Measurements from ENCODE around the gene ETS1.

The ETS1 gene

DNA sequence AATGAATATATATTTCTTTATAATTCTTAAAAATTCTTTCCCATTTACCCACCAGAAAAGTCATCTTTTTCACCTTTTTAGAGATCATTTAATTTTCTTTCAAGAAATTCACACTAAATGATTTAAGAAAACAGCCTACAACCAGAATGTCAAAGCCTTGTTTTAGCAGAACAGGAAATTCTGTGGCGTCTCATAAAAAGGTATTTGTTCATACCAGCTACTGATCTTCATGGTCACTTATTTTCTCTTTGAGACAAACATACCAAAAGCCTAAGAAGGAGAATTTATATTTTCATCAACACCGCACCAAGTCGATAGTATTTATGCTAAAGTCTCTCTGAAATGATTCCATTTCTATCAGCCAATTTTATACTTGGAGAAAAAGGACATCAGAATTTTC lies 105.3 kb downstream of the ETS1 start:
- Histone ChIP-seq H3K27ac (peak overlapping the region in 7 of 11 experiments; percentile 3 to 43 (median 26); a peak in 6 of 22 replicates), H3K27me3 (no peaks in the 10 kb centered on the region), H3K9me3 (replicated peaks in 1 of 11) (peaks cover 0 to 38% (median 25%) of the 10 kb centered on the region in 11 experiments; a peak in 14 of 22 replicates), H3K9ac (no peak overlapping the region), H4K20me1 (peaks cover 0 to 27% (median 7%) of the 10 kb centered on the region in 11 experiments; a peak in 9 of 22 replicates), H3K4me2 (peak overlapping the region in 7 of 11 experiments; percentile 15 to 79 (median 52); a peak in 13 of 22 replicates), H3K36me3 (peaks cover 75 to 99% (median 98%) of the 10 kb centered on the region in 11 experiments), H3K4me3 (no peak overlapping the region), H3K4me1 (peaks cover 0 to 85% (median 35%) of the 10 kb centered on the region in 10 experiments; a peak in 15 of 20 replicates)
- no peak for TF ChIP-seq Cebpa-rat (IDR thresholded peaks at IDR 0.05)

DNA sequence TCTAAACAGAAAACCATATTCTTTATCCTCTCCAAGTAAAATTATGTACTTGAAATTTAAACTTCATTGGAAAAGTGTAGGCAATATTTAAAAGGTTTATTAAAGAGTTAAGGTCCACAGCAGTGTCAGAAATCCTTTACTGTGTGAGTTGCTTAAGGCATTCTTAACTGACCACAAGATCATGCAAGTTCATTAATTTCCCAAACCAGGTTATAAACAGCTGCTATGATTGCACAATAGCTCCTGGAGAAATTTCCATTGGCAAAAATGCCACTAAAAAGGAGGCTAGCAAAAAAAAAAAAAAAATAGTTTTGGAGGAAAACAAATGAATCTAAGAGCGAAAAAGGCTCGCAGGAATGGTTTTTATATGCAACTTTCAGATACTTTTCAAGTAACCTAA lies 106.2 kb downstream of the ETS1 start:
- Histone ChIP-seq H4K20me1 (peaks cover 0 to 36% (median 14%) of the 10 kb centered on the region in 11 experiments; a peak in 11 of 22 replicates), H3K4me3 (no peak overlapping the region), H3K4me2 (peak overlapping the region in 6 of 11 experiments; percentile 28 to 79 (median 42); a peak in 9 of 22 replicates), H3K27ac (peak overlapping the region in 2 of 11 experiments; percentile 4 to 7; a peak in 2 of 22 replicates), H3K9me3 (replicated peaks in 1 of 11) (peaks cover 0 to 38% (median 25%) of the 10 kb centered on the region in 11 experiments; a peak in 14 of 22 replicates), H3K27me3 (no peaks in the 10 kb centered on the region), H3K36me3 (peaks cover 75 to 99% (median 98%) of the 10 kb centered on the region in 11 experiments), H3K4me1 (peaks cover 0 to 75% (median 35%) of the 10 kb centered on the region in 10 experiments; a peak in 15 of 20 replicates), H3K9ac (no peak overlapping the region)
- peak in 7 of 11 experiments; percentile 14 to 72 (median 54); a peak in 9 of 22 replicates for TF ChIP-seq Cebpa-rat (IDR thresholded peaks at IDR 0.05)

DNA sequence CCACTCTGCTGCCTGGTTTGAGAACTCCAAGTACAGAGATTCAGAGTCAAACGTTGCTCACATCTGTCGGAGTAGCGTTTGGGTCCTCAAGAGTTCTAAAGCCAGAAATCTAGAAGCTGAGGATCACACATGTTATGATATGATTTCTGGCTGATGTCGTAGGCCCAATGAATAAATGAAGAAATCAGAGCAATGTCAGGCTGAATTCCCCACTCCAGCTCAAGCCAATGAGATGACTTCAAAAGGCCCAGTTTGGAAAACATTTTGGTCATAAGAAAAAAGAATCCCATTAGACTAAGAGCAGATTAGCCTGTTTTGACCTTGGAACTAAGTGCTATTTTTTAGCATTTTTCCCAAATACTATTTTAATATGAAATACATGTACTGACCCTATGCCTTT lies 106.7 kb downstream of the ETS1 start:
- Histone ChIP-seq H3K9ac (no peak overlapping the region), H3K27me3 (no peaks in the 10 kb centered on the region), H3K36me3 (peaks cover 75 to 99% (median 98%) of the 10 kb centered on the region in 11 experiments), H4K20me1 (peaks cover 0 to 41% (median 19%) of the 10 kb centered on the region in 11 experiments; a peak in 11 of 22 replicates), H3K4me1 (peaks cover 0 to 71% (median 35%) of the 10 kb centered on the region in 10 experiments; a peak in 15 of 20 replicates), H3K9me3 (replicated peaks in 1 of 11) (peaks cover 0 to 38% (median 25%) of the 10 kb centered on the region in 11 experiments; a peak in 14 of 22 replicates), H3K4me2 (peak overlapping the region in 3 of 11 experiments; percentile 29 to 79 (median 69); a peak in 5 of 22 replicates), H3K27ac (peak overlapping the region in 5 of 11 experiments; percentile 7 to 29 (median 17); a peak in 5 of 22 replicates), H3K4me3 (no peak overlapping the region)
- no peak for TF ChIP-seq Cebpa-rat (IDR thresholded peaks at IDR 0.05)

DNA sequence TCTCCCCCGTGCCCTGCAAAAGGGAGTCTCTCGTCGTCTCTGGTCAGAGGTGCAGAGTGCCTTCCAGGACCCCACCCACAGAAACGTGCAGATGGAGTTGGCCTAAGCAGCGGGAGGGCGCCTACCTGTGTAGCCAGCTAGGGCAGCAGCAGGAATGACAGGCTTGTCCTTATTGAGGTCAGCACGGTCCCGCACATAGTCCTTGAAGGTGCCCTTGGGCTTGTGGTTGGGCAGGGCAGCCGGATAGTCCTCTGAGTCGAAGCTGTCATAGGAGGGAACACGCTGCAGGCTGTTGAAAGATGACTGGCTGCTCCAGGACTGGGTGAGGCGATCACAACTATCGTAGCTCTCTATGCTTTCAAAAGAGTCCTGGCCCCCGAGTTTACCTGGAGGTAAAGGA lies 107.3 kb downstream of the ETS1 start:
- Histone ChIP-seq H3K4me3 (no peak overlapping the region), H3K27me3 (no peaks in the 10 kb centered on the region), H3K4me2 (peak overlapping the region in 1 of 11 experiments; percentile 79; a peak in 1 of 22 replicates), H3K27ac (peak overlapping the region in 3 of 11 experiments; percentile 13 to 18 (median 17); a peak in 2 of 22 replicates), H3K9ac (no peak overlapping the region), H3K9me3 (replicated peaks in 1 of 11) (peaks cover 0 to 35% (median 25%) of the 10 kb centered on the region in 11 experiments; a peak in 14 of 22 replicates), H3K4me1 (peaks cover 0 to 70% (median 35%) of the 10 kb centered on the region in 10 experiments; a peak in 15 of 20 replicates), H3K36me3 (peaks cover 70 to 98% (median 98%) of the 10 kb centered on the region in 11 experiments), H4K20me1 (peaks cover 0 to 45% (median 19%) of the 10 kb centered on the region in 11 experiments; a peak in 12 of 22 replicates)
- no peak for TF ChIP-seq Cebpa-rat (IDR thresholded peaks at IDR 0.05)

DNA sequence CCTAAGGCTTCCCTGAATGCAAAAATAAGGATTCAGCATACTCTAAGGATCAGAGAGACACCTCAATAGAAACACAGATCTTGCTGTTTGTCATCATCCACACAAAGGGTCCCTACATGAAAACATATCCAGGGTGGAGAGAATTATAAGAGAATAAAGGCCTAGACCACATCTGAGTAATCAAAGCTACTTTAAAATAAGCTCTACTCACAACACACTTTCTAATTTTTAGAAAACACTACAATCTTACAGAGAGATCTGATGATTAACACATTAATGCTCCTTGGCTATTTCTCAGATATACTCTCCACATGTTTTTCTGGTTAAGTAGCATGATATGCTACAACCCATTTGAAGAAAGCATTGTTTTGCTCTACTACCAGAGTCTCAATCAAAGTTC lies 108.2 kb downstream of the ETS1 start:
- TF ChIP-seq Cebpa-rat (IDR thresholded peaks at IDR 0.05) = no peak
- Histone ChIP-seq H3K4me2 (peak overlapping the region in 2 of 11 experiments; percentile 5 to 17; a peak in 1 of 22 replicates), H3K4me3 (no peak overlapping the region), H3K36me3 (peaks cover 68 to 98% (median 98%) of the 10 kb centered on the region in 11 experiments), H3K27ac (no peak overlapping the region), H3K9me3 (replicated peaks in 1 of 11) (peaks cover 0 to 29% (median 21%) of the 10 kb centered on the region in 11 experiments; a peak in 14 of 22 replicates), H3K27me3 (no peaks in the 10 kb centered on the region), H3K4me1 (peaks cover 0 to 69% (median 34%) of the 10 kb centered on the region in 10 experiments; a peak in 15 of 20 replicates), H3K9ac (no peak overlapping the region), H4K20me1 (peaks cover 0 to 54% (median 23%) of the 10 kb centered on the region in 11 experiments; a peak in 15 of 22 replicates)

DNA sequence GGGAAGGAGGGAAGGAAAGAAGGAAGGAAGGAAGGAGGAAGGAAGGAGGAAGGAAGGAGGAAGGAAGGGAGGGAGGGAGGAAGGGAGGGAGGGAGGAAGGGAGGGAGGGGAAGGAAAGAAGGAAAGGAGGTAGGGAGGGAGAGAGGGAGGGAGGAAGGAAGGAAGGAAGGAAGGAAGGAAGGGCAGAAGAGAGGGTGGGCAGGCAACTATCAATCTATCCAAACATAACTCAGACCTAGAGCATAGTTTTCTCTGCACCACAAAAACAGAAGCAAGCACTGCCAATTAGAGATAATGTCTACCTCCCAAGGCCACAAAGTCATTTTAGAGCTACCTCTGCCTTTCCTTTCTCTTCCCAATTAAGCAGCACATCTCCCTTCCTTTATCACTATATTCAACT lies 109.1 kb downstream of the ETS1 start:
- peaks cover 71 to 98% (median 98%) of the 10 kb centered on the region in 11 experiments for H3K36me3 ChIP-seq
- H3K4me2 ChIP-seq = peak overlapping the region in 2 of 11 experiments; percentile 5 to 17; a peak in 2 of 22 replicates
- no peak overlapping the region for H3K9ac ChIP-seq
- H3K4me1 ChIP-seq = peaks cover 0 to 67% (median 29%) of the 10 kb centered on the region in 10 experiments; a peak in 15 of 20 replicates
- peaks cover 0 to 58% (median 31%) of the 10 kb centered on the region in 11 experiments; a peak in 15 of 22 replicates for H4K20me1 ChIP-seq
- TF ChIP-seq Cebpa-rat (IDR thresholded peaks at IDR 0.05) = no peak
- H3K4me3 ChIP-seq = no peak overlapping the region
- H3K27ac ChIP-seq = no peak overlapping the region; a peak in 1 of 22 replicates
- no peaks in the 10 kb centered on the region for H3K27me3 ChIP-seq
- H3K9me3 ChIP-seq (replicated peaks in 1 of 11) = peaks cover 0 to 26% (median 19%) of the 10 kb centered on the region in 11 experiments; a peak in 14 of 22 replicates

DNA sequence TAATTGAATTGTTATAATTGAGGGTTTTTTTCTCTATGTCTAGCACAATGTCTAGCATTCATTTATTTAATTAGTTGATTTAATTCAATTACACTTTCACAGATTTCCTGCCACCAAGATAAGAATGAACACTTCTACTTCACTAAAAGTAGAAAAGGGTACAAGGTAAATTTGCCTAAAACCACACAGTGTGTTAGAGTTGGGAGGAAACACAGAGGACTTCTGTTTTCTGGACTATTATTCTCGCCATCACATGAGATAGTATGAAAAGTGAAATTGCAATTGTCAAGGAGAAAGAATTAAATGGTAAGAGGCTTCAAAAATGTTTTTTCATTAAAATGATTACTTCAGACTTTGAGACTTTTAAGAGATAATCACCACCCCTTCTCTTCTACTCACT lies 109.5 kb downstream of the ETS1 start:
- Histone ChIP-seq H4K20me1 (peaks cover 0 to 58% (median 35%) of the 10 kb centered on the region in 11 experiments; a peak in 15 of 22 replicates), H3K27me3 (no peaks in the 10 kb centered on the region), H3K9me3 (replicated peaks in 1 of 11) (peaks cover 0 to 25% (median 18%) of the 10 kb centered on the region in 11 experiments; a peak in 14 of 22 replicates), H3K9ac (no peak overlapping the region), H3K4me3 (no peak overlapping the region), H3K4me2 (no peak overlapping the region), H3K36me3 (peaks cover 73 to 98% (median 98%) of the 10 kb centered on the region in 11 experiments), H3K27ac (no peak overlapping the region), H3K4me1 (peaks cover 0 to 66% (median 28%) of the 10 kb centered on the region in 10 experiments; a peak in 15 of 20 replicates)
- no peak for TF ChIP-seq Cebpa-rat (IDR thresholded peaks at IDR 0.05)

DNA sequence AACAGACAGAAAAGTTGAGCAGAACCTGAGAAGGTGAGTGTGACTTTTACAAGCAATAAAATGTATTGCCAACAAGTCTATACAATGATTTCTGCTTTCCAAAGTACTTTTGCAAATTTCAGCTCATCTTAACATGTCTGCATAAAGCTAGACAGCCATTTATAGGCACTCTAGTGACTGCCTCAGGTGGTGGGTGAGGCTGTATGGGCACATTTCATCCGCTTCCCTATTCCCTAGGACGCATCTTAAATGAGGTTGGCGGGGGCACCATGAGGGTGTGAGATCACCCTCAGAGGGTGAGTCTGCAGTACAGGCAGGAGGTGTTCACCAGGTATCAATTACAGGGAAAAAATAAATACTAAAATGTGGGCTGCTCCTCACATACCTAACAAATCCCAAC lies 110.1 kb downstream of the ETS1 start:
- H4K20me1 ChIP-seq = peaks cover 0 to 59% (median 41%) of the 10 kb centered on the region in 11 experiments; a peak in 17 of 22 replicates
- H3K4me3 ChIP-seq = no peak overlapping the region
- TF ChIP-seq Cebpa-rat (IDR thresholded peaks at IDR 0.05) = no peak
- H3K9ac ChIP-seq = no peak overlapping the region
- peaks cover 73 to 98% (median 98%) of the 10 kb centered on the region in 11 experiments for H3K36me3 ChIP-seq
- no peak overlapping the region for H3K4me2 ChIP-seq
- H3K27me3 ChIP-seq = no peaks in the 10 kb centered on the region
- H3K4me1 ChIP-seq = peaks cover 4 to 65% (median 28%) of the 10 kb centered on the region in 10 experiments; a peak in 18 of 20 replicates
- H3K9me3 ChIP-seq (replicated peaks in 1 of 11) = peaks cover 0 to 22% (median 18%) of the 10 kb centered on the region in 11 experiments; a peak in 14 of 22 replicates
- H3K27ac ChIP-seq = no peak overlapping the region

DNA sequence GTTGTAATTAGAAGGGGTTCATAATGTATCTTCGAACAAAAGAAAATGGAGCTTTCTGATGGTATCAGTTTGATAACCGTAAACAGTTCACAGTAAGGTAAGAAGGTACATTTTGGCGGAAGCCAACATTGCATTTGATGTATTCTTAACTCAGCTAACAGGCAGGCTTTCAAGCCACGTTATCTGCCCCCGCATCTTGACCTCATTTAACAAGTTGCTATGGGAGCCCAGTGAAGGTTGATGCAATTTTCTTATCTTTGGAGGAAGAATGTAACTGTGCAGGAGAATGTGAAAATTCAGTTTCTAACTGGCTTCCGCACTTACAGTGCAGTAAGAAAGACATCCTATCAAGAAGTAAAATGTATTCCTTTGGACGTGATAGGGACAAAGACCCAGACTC lies 110.6 kb downstream of the ETS1 start:
- Histone ChIP-seq H3K27ac (no peak overlapping the region), H3K9ac (no peak overlapping the region), H3K36me3 (peaks cover 79 to 98% (median 98%) of the 10 kb centered on the region in 11 experiments), H3K4me1 (peaks cover 10 to 65% (median 30%) of the 10 kb centered on the region in 10 experiments; a peak in 19 of 20 replicates), H3K4me3 (no peak overlapping the region), H4K20me1 (peaks cover 0 to 63% (median 46%) of the 10 kb centered on the region in 11 experiments; a peak in 17 of 22 replicates), H3K4me2 (no peak overlapping the region), H3K27me3 (no peaks in the 10 kb centered on the region), H3K9me3 (replicated peaks in 1 of 11) (peaks cover 0 to 22% (median 18%) of the 10 kb centered on the region in 11 experiments; a peak in 14 of 22 replicates)
- no peak for TF ChIP-seq Cebpa-rat (IDR thresholded peaks at IDR 0.05)
